GM18502 (cell line): Measurements from ENCODE around the gene USH2A.

ENCODE experiments used
- ATAC-seq: cut with Tn5 transposase; IDR thresholded peaks from one replicate; pipeline ENCODE4 v1.9.1; 2021; ENCODE audit warnings: mild to moderate bottlenecking; ENCODE audit not compliant: unreplicated experiment, poor library complexity

USH2A gene

DNA sequence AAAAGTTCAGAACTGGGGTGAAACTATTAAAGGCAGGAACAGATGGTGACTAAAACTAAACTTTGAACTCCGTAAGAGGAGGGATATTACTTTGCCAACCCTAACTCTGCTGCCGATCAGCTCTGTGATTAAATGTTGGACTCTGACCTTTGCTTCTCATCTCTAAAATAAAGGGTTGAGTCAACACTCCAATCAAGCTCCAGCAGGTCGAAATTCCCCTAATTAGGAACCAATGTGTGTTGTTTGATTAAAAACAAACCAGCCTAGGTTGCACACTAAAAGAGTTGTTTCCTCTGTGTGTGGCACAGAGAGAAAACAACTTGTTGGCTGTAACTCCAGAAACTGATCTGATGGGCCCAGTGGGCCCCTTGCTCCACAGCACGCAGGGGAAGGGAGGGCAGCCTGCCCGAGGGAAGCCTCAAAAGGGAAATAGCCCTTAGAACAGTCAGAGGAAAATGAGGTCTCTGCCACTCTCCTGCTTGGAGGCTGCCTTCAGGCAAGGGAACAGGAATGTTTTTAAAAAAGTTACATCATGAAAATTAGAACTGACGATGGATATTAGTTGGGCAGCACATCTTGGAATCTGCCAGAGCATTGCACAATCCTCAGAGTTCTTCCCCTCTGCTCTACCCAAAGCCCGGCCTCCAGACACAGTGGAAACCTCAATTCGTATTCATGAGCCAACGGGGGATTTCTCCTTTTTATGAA is 786.8 kb downstream of the USH2A start:
- no peak for ATAC-seq

DNA sequence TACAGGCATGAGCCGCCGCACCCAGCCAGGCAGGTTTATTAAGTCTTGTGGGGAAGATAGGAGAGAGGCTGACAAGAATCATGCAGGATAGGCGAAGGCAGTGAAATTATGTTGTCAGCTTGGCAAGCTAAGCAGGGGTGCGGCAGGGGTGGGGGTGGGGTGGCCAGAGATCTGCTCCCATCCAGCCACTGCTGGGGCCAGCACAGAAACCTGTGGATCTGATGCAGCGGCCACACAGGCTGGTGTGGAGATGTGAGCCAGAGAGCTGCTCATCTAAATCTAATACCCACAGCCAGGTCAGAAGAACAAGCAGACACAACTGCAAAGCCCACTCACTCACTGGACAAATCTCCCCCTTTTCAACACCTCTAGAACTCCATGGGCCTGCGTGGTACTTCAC is 787.4 kb downstream of the USH2A start:
- ATAC-seq, result no peak

DNA sequence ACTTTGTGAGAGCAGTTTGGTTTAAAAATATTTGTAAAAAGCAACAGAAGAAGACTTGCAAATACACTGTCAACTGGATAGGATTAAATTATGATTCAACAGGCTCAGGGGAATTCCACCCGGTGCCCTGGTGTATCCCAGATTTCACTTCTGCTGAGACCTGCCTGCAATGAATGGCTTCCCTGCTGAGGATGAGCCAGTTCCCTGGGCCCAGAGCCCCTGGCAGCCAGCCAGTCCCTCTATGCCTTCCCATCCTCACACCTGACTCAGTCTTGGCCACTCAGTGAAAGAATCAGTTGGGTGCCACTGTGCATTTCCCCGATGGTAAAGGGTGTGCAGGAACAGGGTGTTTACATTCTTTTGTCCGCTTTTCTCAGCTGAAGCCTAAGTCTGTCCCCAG is 791.8 kb downstream of the USH2A start:
- no peak for ATAC-seq

DNA sequence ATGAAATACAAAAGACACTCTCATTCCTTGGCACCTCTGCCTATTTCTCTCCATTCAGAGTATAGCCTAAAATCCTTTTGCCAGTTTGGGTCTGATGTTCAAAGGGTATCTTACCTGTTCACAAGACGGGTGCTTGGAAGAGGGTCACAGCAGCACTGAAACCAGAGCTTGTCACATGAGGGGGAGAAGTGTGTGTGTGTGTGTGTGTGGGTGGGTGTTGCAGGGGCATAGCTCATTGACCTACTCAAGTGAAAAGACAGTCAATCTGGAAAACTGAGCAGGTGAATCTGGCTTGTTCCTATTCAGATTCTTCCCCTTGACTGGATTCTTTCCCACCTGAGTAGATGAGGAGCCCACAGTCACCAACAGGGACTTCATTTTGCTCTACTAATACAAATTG is 792.2 kb downstream of the USH2A start:
- ATAC-seq, result no peak

DNA sequence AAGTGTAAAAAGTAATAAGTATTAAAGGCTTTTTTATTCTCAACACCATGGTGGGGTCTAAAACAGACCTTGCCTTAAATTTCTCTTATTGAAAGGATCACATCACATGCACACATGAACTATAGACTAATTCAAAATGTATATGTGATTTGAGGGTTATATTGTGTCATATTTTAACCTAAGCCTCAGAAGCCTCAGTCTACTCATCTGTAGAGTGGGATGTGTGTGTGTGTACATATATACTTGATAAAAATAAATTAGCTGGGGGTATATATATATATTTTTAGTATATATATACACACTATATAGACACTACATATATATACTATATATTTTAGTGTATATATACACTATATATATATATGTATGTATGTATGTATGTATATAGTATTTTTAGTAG is 797.3 kb downstream of the USH2A start:
- ATAC-seq, result no peak

DNA sequence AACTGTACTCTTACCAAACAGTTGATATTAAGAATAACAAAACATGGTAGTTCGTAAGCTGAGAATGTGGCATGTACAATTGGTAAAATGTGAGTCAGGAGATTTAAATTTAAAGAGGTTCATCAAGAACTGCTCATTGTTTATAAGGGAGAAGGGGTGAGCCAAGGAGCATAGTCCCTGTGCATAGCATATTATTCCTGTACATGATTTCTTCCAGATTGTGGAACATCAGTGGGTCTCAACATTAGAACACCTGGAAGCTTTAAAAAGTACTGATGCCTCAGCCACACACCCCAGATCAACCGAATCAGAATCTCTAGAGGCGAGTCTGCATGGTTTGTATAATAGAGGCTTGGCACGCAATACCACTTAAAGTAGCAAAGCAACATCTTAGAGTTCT is 800.1 kb downstream of the USH2A start:
- ATAC-seq, result no peak

DNA sequence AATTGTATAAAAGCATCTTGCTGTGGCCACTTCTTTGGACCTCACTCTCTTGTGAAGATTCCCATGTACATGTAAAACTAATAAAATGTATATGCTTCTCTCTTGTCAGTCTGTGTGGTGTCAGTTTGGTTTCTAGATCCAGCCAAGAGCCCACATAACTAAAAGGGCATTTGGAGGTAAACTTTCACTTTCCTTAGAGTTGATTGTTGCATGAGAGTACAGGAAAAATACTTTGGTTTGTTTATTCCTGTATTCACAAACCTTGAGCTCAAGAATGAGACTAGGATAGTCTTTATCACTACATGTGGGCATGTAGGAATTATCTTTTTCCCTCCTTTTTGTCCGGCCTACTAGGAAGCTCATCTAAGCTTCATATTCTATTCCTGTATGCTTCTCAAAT is 805.3 kb downstream of the USH2A start:
- peak; percentile 69 for ATAC-seq

DNA sequence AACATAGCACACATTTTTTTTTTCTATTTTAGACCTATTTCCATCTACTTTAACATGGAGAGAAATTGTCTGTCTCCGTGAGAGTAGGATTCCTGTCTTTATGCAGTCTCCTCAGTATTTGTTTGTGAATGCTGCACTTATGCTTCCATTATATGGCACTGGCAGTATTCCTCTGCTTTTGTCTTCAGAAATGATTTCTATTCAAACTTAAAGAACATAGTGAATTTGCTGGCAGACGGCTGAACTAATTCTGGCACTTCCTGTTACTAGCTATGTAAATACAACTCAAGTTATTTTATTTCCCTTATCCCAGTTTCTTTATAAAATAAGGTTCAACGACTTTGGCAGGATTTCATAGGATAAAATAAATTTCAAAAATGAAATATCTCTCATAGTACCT is 810.9 kb downstream of the USH2A start:
- ATAC-seq, result no peak

DNA sequence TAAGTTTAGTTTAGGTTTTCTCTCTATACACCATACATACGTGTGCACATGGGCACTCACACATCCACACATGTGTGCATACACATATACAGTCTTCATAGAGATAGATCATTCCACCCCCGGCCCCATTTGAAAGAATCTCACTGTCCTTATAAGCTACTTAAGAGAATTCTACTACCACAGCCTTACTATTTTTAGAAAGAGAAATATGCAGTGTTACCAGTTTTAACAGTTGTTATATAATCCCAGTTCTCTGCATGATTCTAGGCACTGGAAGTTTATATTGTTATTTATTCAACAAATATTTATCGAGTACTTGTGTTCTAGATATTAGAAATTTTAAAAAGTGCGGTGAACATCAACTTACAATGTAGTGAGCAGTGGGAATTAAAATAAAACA is 814.6 kb downstream of the USH2A start:
- no peak for ATAC-seq

DNA sequence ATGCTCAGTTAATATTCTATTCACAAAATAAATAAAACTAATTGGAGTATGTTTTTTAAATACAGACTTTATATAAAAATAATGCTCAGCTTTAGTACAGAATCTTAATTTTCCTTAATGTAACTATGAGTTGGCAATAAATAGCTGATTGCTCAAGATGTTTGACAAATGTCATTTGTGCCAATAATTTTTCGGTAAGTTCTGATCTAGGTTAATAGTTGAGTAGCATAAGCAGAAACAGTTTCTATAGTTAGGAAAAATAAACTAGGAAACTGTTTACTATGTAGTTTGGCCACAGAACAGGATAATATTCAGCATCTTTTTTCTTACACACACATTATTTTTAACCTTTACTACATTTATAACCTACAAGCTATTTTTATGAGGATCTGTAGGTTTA is 815.8 kb downstream of the USH2A start:
- no peak for ATAC-seq

DNA sequence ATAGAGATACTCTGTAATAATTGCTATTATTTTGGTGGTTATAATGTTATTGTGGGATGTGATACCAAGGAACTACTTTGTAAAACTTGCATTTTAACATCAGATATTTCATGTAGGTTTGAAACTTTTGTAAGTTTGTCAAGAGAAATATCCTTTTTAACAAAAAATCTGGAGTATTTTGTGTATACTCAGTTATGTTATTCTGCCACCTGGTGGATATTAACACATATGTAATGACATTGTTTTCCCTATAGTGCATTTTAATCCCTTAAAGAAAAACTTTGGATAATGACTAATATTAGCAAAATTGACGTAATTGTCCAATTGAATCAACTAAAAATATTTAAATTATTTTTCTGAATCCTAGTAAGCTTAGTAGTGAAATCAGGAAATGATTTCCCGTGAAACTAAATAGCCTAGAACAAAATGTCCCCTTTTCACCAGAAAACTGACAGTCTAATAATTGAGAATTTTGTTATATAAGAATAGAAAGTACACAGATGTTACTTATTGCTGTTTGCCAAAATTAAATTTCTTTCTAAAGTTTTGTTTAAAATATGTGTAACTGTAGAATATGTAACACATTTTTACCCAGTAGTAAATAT is 816.6 kb downstream of the USH2A start:
- peak; percentile 57 for ATAC-seq

DNA sequence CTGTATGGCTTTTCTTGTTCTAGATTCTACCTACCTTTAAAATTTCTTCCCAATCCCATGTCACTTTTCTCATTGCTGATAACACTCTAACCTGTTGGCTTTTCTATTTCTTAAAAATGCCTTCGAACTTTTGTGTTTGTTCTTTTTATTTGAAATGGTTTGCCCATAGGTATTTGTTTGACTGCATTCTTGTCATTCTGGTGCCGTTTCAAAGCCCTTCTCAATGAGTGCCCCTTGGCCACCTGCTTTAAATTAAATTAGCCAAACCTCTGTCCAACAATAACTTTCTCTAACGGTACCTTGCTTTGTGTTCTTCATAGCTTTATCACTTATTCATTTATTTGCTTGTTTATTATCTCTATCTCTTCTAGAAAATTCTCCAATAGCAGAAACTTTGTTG is 817.2 kb downstream of the USH2A start:
- no peak for ATAC-seq

DNA sequence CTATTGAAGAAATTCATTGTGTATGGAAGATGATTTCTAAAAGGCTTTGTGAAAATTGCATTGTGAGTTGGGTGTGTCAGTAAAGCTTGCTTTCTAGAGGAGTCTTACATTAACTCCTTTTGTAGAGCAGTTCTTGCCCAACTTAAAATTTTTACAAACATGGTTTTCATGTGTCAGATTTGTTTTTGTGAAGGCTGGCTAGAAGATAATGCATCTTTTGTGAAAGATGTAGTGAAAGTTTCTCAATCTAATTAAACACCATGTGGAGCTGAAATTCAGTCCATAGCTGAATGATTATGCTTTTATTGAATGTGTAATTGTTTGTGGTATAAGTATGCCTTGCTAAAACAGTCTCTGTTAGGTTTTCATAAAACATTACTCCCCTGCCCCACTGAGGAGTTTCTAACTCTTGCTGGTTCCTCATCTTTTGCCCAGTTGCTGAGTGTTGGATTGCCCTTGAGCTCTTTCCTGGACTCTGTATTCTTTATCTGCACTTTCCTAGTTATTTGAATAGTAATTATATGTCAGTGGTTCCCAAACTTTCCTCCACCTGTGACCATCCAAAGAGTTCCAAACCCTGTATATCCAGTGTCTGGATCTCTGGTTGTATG is 818.1 kb downstream of the USH2A start:
- ATAC-seq, result no peak

DNA sequence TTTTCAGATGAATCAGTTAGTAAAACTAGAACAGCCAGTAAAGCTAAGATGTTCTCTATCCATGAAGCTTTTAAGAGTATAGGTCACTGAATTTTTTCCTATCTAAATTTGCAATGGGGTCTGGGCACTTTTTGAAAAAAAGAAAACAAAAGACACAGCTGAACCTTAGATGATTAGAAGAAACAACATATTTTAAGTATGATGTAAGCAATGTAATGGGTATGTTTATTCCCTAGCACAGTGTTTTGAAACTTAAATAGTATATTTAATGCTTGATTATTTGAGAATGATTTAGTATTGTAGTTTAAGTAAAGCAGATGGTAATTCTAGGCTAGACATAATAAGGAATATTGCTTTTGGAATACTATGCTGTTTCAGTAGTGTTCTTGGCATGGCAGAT is 819.9 kb downstream of the USH2A start:
- no peak for ATAC-seq

DNA sequence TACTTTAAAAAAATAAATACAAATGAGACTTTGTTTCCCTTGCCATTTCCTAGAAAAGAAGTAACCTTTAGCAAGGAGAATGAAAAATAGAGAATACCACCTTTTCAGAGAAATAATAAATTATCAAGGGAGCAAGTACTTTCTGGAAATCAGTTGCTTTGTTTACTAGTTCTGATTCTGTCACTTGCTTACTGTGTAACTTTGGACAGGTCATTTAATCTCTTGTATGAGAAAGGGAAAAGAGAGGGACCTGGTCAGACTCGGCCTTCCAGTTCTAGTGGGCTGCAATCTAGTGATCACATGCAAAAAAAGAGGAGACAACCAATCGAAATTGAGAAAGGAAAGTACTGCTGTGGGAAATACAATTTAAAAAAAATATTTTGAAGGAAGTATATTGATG is 822.0 kb downstream of the USH2A start:
- no peak for ATAC-seq

DNA sequence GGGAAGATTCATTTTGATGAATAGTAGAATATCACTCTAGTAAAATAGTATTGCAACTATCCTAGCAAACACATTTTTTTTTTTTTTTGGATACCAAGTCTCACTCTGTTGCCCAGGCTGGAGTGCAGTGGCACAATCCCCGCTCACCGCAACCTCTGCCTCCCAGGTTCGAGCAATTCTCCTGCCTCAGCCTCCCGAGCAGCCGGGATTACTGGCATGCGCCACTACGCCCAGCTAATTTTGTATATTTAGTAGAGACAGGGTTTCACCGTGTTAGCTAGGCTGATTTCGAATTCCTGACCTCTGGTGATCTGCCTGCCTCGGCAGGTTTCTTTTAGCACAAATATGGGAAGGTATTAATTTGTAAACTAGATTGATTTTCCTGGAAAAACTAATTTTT is 822.4 kb downstream of the USH2A start:
- no peak for ATAC-seq

DNA sequence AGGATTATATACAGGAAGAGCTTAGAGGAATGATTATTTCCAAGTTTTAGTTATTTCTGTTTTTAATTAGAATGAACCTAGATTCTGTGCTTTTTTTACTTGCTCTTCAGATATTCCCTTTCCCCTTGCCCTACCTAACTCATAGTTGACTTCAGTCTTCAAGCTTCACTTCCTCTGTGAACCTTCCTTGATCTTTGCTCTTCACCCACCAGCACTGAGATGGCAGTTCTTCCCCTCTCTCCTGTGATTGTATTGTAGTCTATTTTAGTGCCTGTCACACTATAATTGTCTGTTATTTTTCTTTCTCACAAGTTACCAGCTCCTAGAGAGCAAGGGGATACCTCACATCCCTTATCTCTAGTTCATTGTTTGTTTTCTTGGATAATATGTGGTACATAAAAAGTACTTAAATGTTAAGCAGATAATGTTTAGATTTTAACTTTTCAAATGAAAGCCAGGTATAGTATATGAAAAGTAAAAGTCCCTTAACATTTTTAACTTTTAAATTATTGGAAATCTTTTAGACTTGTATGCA is 822.9 kb downstream of the USH2A start:
- no peak for ATAC-seq

DNA sequence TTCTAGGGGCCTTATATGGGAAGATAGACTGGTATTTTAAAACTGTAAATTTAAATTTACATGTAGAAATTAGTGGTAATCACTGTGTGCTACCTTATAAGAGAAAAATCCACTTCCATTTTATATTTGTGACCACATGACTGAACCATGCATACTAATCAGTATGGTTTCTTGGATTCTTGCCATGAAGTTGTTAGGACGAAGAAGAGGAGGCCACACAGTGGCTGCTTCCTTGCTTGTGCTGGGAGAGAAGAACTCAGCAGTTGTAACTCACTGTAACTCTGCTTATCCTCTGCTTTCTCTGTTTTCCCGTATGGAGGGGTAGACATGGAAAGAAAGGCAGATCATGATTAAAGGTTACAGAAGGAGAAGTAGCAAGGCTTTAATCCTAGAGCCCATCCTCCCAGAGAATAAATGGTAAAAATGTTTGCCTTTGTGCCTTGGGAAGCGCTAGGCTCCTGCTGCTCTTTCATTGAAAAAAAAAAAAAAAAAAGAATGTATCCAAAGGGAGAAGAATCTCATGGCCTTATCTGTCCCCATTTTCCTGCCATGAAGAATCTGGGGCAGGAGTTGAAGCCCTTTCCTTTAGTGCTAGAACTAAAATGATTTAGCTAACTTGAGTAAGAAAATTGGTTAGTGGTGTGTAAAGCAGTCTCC is 823.7 kb downstream of the USH2A start:
- no peak for ATAC-seq

DNA sequence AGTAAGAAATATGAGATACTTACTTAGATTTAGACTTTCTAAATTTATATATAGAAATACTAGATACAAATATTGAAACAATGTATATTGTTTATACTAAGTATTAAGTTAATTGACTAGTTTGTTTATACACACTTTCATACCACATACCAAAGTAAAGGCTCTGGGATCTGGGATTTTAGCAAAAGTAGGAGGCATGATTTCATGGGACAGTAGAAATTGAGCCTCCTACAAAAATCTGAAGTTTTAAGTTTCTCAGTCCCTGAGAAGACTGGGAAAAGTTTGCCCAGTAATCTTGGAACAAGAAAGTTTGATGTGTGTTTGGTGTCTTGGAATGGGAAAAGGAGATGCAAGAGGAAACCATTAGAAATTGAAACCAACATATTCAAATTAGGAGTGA is 825.3 kb downstream of the USH2A start:
- ATAC-seq, result no peak

DNA sequence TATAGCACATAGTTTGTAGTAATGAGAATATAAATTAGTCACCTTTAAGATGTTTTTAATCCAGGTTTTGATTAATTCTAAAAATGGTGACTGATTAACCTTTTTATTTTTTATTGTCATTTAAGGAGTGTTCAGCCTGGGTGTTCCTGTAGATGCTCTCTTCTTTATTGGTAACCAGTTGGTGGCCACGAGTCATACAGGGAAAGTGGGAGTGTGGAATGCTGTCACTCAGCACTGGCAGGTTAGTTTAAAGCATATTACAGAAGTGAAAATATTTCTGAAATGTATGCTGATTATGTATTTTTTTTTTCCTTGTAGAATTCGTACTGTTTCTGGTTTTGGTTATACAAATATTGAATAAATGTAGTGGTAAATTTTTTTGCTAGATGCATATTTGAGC is 828.0 kb downstream of the USH2A start:
- ATAC-seq, result no peak

DNA sequence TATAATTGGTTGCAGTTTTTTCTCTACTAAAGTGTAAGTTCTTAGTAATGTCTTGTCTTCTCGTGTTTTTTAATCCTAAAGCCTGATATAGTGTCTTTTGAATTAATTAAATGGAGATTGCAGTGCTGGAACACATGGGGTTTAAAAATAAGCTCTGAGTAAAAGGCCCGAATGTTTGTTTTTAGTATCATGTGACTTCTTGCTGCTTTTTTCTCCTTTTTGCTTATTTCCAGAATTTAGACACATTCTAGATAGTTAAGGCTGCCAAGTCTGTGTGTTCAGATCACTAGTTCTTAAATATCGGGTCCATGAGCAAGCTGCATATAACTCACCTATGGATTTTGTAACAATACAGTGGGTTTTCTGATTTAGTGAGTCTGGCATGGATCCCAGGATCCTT is 828.6 kb downstream of the USH2A start:
- no peak for ATAC-seq
